ENCODE results near the gene VAV1. TPM values are rescaled to one million over a fixed set of nuclear protein-coding genes. Genes with fewer than 3 reads are reported as not detected.
"Not testable (repeated sequence)": the region's sequence is repeated elsewhere in the genome, so short reads cannot be mapped to it uniquely, and the experiment has no call there.

The VAV1 gene
- total and polyA plus RNA-seq, 2 donors (not counting 1 experiment from before 2014, with no cell fraction given): 62.7 to 98.8 TPM

- peaks cover 1 to 39% of the 10 kb centered on the region in 2 experiments for H3K36me3 ChIP-seq (replicated peaks in 1 of 2; ENCODE audit: control extremely low read depth in 1 of 2, control insufficient read depth in 1 of 2, extremely low read depth in 1 of 2, insufficient read depth in 2 of 2, low read length in 1 of 2)
- peak overlapping the region in 1 of 2 donors; percentile 65 for H3K27ac ChIP-seq (ENCODE audit: low read length in 2 of 2)
- no peaks in the 10 kb centered on the region for H3K27me3 ChIP-seq (replicated peaks in 1 of 4; ENCODE audit: control extremely low read depth in 1 of 4, control insufficient read depth in 3 of 4, insufficient read depth in 4 of 4, low read length in 3 of 4)
- Mint-ChIP-seq H3K4me3 (peak overlapping the region; percentile 68), H3K27ac (peak overlapping the region; percentile 67), H3K27me3 (no peaks in the 10 kb centered on the region), H3K9me3 (ENCODE audit: insufficient read depth) (no peaks in the 10 kb centered on the region), H3K4me1 (peaks cover 55% of the 10 kb centered on the region)
- POLR2A ChIA-PET: interaction anchor here (0.6 to 4.4 kb wide), 3 partner anchors 27 to 572 kb away, joined by 5 to 73 read pairs (median 5); no protein-coding TSS in a partner anchor
- peak overlapping the region; percentile 43 for H3K4me2 ChIP-seq (replicated peaks; ENCODE audit: low read depth, low read length, poor library complexity, severe bottlenecking)
- peaks cover 65% of the 10 kb centered on the region for H4K20me1 ChIP-seq (ENCODE audit: control insufficient read depth, insufficient read depth, low read length, poor library complexity, severe bottlenecking)
- H3K79me2 ChIP-seq (ENCODE audit: control insufficient read depth, insufficient read depth, low read length): peaks cover 80% of the 10 kb centered on the region
- H3K9me3 ChIP-seq (ENCODE audit: control extremely low read depth in 1 of 3, control insufficient read depth in 2 of 3, insufficient read depth in 1 of 3, low read length in 2 of 3): no peaks in the 10 kb centered on the region
- no peak overlapping the region for H3K9ac ChIP-seq (ENCODE audit: low read length)
- H3K4me3 ChIP-seq (ENCODE audit: control extremely low read depth in 1 of 5, extremely low read depth in 1 of 5, insufficient read depth in 1 of 5, low read depth in 2 of 5, low read length in 4 of 5): no peak overlapping the region
- no peak for ATAC-seq (ENCODE audit: low read depth)
- peaks cover 37 to 54% of the 10 kb centered on the region in 2 donors for H3K4me1 ChIP-seq (ENCODE audit: control insufficient read depth in 2 of 2, insufficient read depth in 2 of 2, low read length in 2 of 2)
- peak; percentile 42 for DNase-seq
- no peak overlapping the region for H2AFZ ChIP-seq (ENCODE audit: insufficient read depth, low read depth, low read length, poor library complexity, severe bottlenecking)
- TF ChIP-seq CTCF (IDR thresholded peaks at IDR 0.05): no peak
- TF ChIP-seq EZH2 (IDR thresholded peaks at IDR 0.05; ENCODE audit: borderline replicate concordance, insufficient read depth, low read depth, low read length, poor library complexity, severe bottlenecking): no peak
- CTCF ChIA-PET: interaction anchor here (0.7 to 5.2 kb wide), 6 partner anchors 25 to 258 kb away, joined by 3 to 41 read pairs (median 4); partner anchors contain the start of genes GPR108 and TRIP10
- WGBS (ENCODE audit: insufficient coverage): 81% methylated on average over 9 of the region's 11 CpGs
- intact Hi-C loops (cut with micrococcal nuclease): loop anchor here (10.0 kb wide), 1 partner anchor 570 kb away; the partner anchor contains the start of gene ARHGEF18
Measured at GRCh38 chr19:6774821-6775707, 2.6 kb downstream of the VAV1 start.

- peaks cover 90% of the 10 kb centered on the region for H3K79me2 ChIP-seq (ENCODE audit: control insufficient read depth, insufficient read depth, low read length)
- H3K4me2 ChIP-seq (replicated peaks; ENCODE audit: low read depth, low read length, poor library complexity, severe bottlenecking): peak overlapping the region; percentile 43
- H3K27ac ChIP-seq (ENCODE audit: low read length in 2 of 2): peak overlapping the region in 1 of 2 donors; percentile 23
- H3K9me3 Mint-ChIP-seq (ENCODE audit: insufficient read depth); H3K27me3 Mint-ChIP-seq; H3K4me3 ChIP-seq (ENCODE audit: control extremely low read depth in 1 of 5, extremely low read depth in 1 of 5, insufficient read depth in 1 of 5, low read depth in 2 of 5, low read length in 4 of 5); H3K9ac ChIP-seq (ENCODE audit: low read length); H3K27me3 ChIP-seq (replicated peaks in 1 of 4; ENCODE audit: control extremely low read depth in 1 of 4, control insufficient read depth in 3 of 4, insufficient read depth in 4 of 4, low read length in 3 of 4); H3K9me3 ChIP-seq (ENCODE audit: control extremely low read depth in 1 of 3, control insufficient read depth in 2 of 3, insufficient read depth in 1 of 3, low read length in 2 of 3); POLR2A ChIA-PET; H2AFZ ChIP-seq (ENCODE audit: insufficient read depth, low read depth, low read length, poor library complexity, severe bottlenecking); ATAC-seq (ENCODE audit: low read depth); DNase-seq: not testable (repeated sequence)
- H3K4me1 Mint-ChIP-seq: peaks cover 54% of the 10 kb centered on the region
- H3K36me3 ChIP-seq (replicated peaks in 1 of 2; ENCODE audit: control extremely low read depth in 1 of 2, control insufficient read depth in 1 of 2, extremely low read depth in 1 of 2, insufficient read depth in 2 of 2, low read length in 1 of 2): peaks cover 3 to 43% of the 10 kb centered on the region in 2 experiments
- intact Hi-C loops (cut with micrococcal nuclease): loop anchor here (10.0 kb wide), 1 partner anchor 569 kb away; the partner anchor contains the start of gene ARHGEF18
- peak overlapping the region; percentile 13 for H3K27ac Mint-ChIP-seq
- CTCF ChIA-PET: interaction anchor here (1.0 to 5.2 kb wide), 3 partner anchors 24 to 88 kb away, joined by 3 to 41 read pairs (median 4); partner anchors contain the start of genes GPR108 and TRIP10
- H3K4me3 Mint-ChIP-seq: peak overlapping the region; percentile 35
- peaks cover 75% of the 10 kb centered on the region for H4K20me1 ChIP-seq (ENCODE audit: control insufficient read depth, insufficient read depth, low read length, poor library complexity, severe bottlenecking)
- H3K4me1 ChIP-seq (ENCODE audit: control insufficient read depth in 2 of 2, insufficient read depth in 2 of 2, low read length in 2 of 2): peaks cover 37 to 57% of the 10 kb centered on the region in 2 donors
Measured at GRCh38 chr19:6776045-6776444, 3.5 kb downstream of the VAV1 start.
